Measurements from ENCODE around the gene ARHGEF11.

The ARHGEF11 gene

DNA sequence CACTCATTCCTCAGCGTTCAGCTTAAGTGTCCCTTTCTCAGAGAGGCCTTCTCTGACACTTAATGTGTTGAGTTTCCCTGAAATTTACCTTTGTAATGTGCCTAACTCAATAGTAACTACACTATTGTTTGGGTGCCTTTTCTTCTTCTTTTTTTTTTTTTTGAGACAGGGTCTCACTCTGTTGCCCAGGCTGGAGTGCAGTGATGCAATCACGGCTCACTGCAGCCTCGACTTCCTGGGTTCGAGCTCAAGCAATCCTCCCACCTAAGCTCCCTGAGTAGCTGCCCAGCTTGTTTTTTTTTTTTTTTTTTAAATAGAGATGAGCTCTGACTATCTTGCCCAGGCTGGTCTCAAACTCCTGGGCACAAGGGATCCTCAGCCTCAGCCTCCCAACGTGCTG is 50.1 kb downstream of the ARHGEF11 start:
- H4K20me1 ChIP-seq (ENCODE audit: insufficient read depth), result no peaks in the 10 kb centered on the region
- no peak overlapping the region for H3K4me2 ChIP-seq
- no peaks in the 10 kb centered on the region for H3K36me3 ChIP-seq (ENCODE audit: insufficient read depth)
- no peak overlapping the region for H3K4me3 ChIP-seq (IDR thresholded peaks at IDR 0.05; ENCODE audit: insufficient read depth, low read depth, low read length)
- no peak overlapping the region for H3K27ac ChIP-seq
- no peak overlapping the region for H2AFZ ChIP-seq (ENCODE audit: low read depth)
- no peaks in the 10 kb centered on the region for H3K27me3 ChIP-seq (ENCODE audit: insufficient read depth, low read depth)
- no peaks in the 10 kb centered on the region for H3K79me2 ChIP-seq (ENCODE audit: insufficient read depth, low read depth)
- TF ChIP-seq CTCF (conservative IDR thresholded peaks at IDR 0.05; ENCODE audit: low read depth, low read length), result no peak
- no peak overlapping the region for H3K9ac ChIP-seq
- no peaks in the 10 kb centered on the region for H3K4me1 ChIP-seq (ENCODE audit: low read depth, poor library complexity, severe bottlenecking)

DNA sequence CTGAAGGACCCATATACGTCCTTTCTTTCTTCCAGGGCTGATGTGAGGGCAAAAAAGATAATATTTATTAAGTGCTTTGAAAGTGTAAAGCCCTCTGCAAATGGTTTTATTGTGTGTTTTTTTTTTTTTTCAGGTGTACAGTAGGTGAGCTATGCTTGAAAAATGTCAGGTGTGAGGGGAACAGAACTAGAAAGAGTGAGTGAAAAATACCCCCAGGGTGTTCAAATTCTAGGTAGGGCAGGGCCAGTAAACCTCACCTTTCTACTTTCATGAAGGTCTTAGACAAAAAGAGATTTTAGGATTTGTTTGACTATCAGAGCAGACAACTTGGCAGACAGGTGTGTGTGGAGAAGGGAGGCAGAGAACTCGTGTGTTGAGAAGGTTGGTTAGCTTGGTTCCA is 51.3 kb downstream of the ARHGEF11 start:
- Histone ChIP-seq H3K4me1 (ENCODE audit: low read depth, poor library complexity, severe bottlenecking) (no peaks in the 10 kb centered on the region), H3K9ac (no peak overlapping the region), H3K4me3 (IDR thresholded peaks at IDR 0.05; ENCODE audit: insufficient read depth, low read depth, low read length) (no peak overlapping the region), H3K27ac (no peak overlapping the region), H3K36me3 (ENCODE audit: insufficient read depth) (no peaks in the 10 kb centered on the region), H3K79me2 (ENCODE audit: insufficient read depth, low read depth) (no peaks in the 10 kb centered on the region), H2AFZ (ENCODE audit: low read depth) (no peak overlapping the region), H3K27me3 (ENCODE audit: insufficient read depth, low read depth) (no peaks in the 10 kb centered on the region), H4K20me1 (ENCODE audit: insufficient read depth) (no peaks in the 10 kb centered on the region), H3K4me2 (no peak overlapping the region)
- TF ChIP-seq CTCF (conservative IDR thresholded peaks at IDR 0.05; ENCODE audit: low read depth, low read length), result no peak

DNA sequence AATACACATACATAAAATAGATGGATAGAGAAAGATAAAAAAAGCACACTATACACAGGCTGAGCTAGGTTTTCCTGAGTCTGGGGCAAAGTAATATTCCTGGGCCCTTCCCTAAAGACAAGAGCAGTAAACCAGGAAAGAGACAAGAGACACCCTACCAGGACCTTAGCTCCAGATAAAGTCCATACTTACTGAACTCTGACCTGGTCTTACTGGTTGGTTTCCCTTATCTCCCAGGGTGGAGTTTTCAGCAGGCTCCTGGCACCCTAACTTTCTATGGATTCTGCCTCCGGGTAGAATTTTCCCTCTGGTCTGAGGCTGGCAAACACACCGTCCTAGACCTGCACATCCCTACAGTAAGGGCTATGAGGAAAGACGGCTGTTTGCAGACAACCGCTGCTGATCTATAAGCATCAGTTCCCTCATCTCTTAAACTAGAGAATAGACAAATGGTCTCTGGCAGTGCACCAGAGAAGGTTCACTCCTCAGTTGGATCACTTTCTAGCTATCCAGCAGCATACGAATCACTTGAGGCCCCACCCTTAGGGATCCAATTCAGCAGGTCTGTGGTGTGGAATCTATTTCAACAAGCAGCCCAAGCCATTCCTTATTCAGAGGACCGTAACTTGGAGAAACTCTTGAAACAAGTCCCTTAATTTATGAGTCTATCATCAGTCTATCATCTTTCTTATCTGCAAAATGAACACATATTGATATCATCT is 52.0 kb downstream of the ARHGEF11 start:
- no peaks in the 10 kb centered on the region for H4K20me1 ChIP-seq (ENCODE audit: insufficient read depth)
- H3K79me2 ChIP-seq (ENCODE audit: insufficient read depth, low read depth), result no peaks in the 10 kb centered on the region
- no peak for TF ChIP-seq CTCF (conservative IDR thresholded peaks at IDR 0.05; ENCODE audit: low read depth, low read length)
- no peaks in the 10 kb centered on the region for H3K4me1 ChIP-seq (ENCODE audit: low read depth, poor library complexity, severe bottlenecking)
- no peak overlapping the region for H3K4me2 ChIP-seq
- no peak overlapping the region for H3K9ac ChIP-seq
- no peak overlapping the region for H2AFZ ChIP-seq (ENCODE audit: low read depth)
- H3K36me3 ChIP-seq (ENCODE audit: insufficient read depth), result no peaks in the 10 kb centered on the region
- H3K27me3 ChIP-seq (ENCODE audit: insufficient read depth, low read depth), result no peaks in the 10 kb centered on the region
- H3K27ac ChIP-seq, result no peak overlapping the region
- H3K4me3 ChIP-seq (IDR thresholded peaks at IDR 0.05; ENCODE audit: insufficient read depth, low read depth, low read length), result no peak overlapping the region

GRCh38 chr1:156992215-156992614 is 53.3 kb downstream of the ARHGEF11 start:
- TF ChIP-seq CTCF (conservative IDR thresholded peaks at IDR 0.05; ENCODE audit: low read depth, low read length), result no peak
- Histone ChIP-seq H2AFZ (ENCODE audit: low read depth) (no peak overlapping the region), H3K36me3 (ENCODE audit: insufficient read depth) (no peaks in the 10 kb centered on the region), H4K20me1 (ENCODE audit: insufficient read depth) (no peaks in the 10 kb centered on the region), H3K4me3 (IDR thresholded peaks at IDR 0.05; ENCODE audit: insufficient read depth, low read depth, low read length) (no peak overlapping the region), H3K27ac (no peak overlapping the region), H3K4me1 (ENCODE audit: low read depth, poor library complexity, severe bottlenecking) (no peaks in the 10 kb centered on the region), H3K79me2 (ENCODE audit: insufficient read depth, low read depth) (no peaks in the 10 kb centered on the region), H3K9ac (no peak overlapping the region), H3K27me3 (ENCODE audit: insufficient read depth, low read depth) (no peaks in the 10 kb centered on the region), H3K4me2 (no peak overlapping the region)
